ENCODE data around the gene RETREG1.

The RETREG1 gene

GRCh38 chr5:16586556-16586955, 30.2 kb downstream of the RETREG1 start:
- DNase-seq (no peak), ATAC-seq (replicated peaks) (no peak)
- no peak overlapping the region for H3K4me3 Mint-ChIP-seq
- H3K27ac Mint-ChIP-seq = no peak overlapping the region
- peaks cover 9 to 14% of the 10 kb centered on the region in 2 donors for H3K4me1 Mint-ChIP-seq (ENCODE audit: low read depth in 2 of 2)
- peaks cover 11% of the 10 kb centered on the region for H3K36me3 Mint-ChIP-seq (ENCODE audit: insufficient read depth)
- no peaks in the 10 kb centered on the region for H3K27me3 Mint-ChIP-seq
- H3K9me3 Mint-ChIP-seq = no peaks in the 10 kb centered on the region

GRCh38 chr5:16585041-16585667, 31.6 kb downstream of the RETREG1 start:
- peaks cover 8% of the 10 kb centered on the region in 2 donors for H3K4me1 Mint-ChIP-seq (ENCODE audit: low read depth in 2 of 2)
- ATAC-seq (replicated peaks) = no peak
- H3K9me3 Mint-ChIP-seq = no peaks in the 10 kb centered on the region
- peaks cover 11% of the 10 kb centered on the region for H3K36me3 Mint-ChIP-seq (ENCODE audit: insufficient read depth)
- H3K27ac Mint-ChIP-seq = peak overlapping the region in 1 of 2 donors; percentile 17
- no peaks in the 10 kb centered on the region for H3K27me3 Mint-ChIP-seq
- no peak overlapping the region for H3K4me3 Mint-ChIP-seq
- no peak for DNase-seq

GRCh38 chr5:16582081-16582480, 34.7 kb downstream of the RETREG1 start:
- Mint-ChIP-seq H3K4me1 (ENCODE audit: low read depth in 2 of 2) (peaks cover 5 to 8% of the 10 kb centered on the region in 2 donors), H3K36me3 (ENCODE audit: insufficient read depth) (peaks cover 4% of the 10 kb centered on the region), H3K4me3 (no peak overlapping the region), H3K9me3 (no peaks in the 10 kb centered on the region), H3K27me3 (no peaks in the 10 kb centered on the region), H3K27ac (peak overlapping the region in 1 of 2 donors; percentile 39)
- DNase-seq (no peak), ATAC-seq (replicated peaks) (no peak)

GRCh38 chr5:16580382-16580781, 36.4 kb downstream of the RETREG1 start:
- Mint-ChIP-seq H3K9me3 (no peaks in the 10 kb centered on the region), H3K36me3 (ENCODE audit: insufficient read depth) (peaks cover 4% of the 10 kb centered on the region), H3K27me3 (no peaks in the 10 kb centered on the region), H3K4me3 (no peak overlapping the region), H3K27ac (no peak overlapping the region), H3K4me1 (ENCODE audit: low read depth in 2 of 2) (peaks cover 5 to 8% of the 10 kb centered on the region in 2 donors)
- DNase-seq (no peak), ATAC-seq (replicated peaks) (no peak)

GRCh38 chr5:16579142-16579847, 37.5 kb downstream of the RETREG1 start:
- Mint-ChIP-seq H3K9me3 (no peaks in the 10 kb centered on the region), H3K36me3 (ENCODE audit: insufficient read depth) (peaks cover 4% of the 10 kb centered on the region), H3K4me1 (ENCODE audit: low read depth in 2 of 2) (peaks cover 0 to 9% of the 10 kb centered on the region in 2 donors), H3K27me3 (no peaks in the 10 kb centered on the region), H3K4me3 (no peak overlapping the region), H3K27ac (no peak overlapping the region)
- no peak for ATAC-seq (replicated peaks)
- no peak for DNase-seq

- no peaks in the 10 kb centered on the region for H3K9me3 Mint-ChIP-seq
- H3K27me3 Mint-ChIP-seq = no peaks in the 10 kb centered on the region
- DNase-seq = no peak
- H3K4me1 Mint-ChIP-seq (ENCODE audit: low read depth in 2 of 2) = peaks cover 0 to 11% of the 10 kb centered on the region in 2 donors
- ATAC-seq (replicated peaks) = no peak
- no peak overlapping the region for H3K27ac Mint-ChIP-seq
- peaks cover 4% of the 10 kb centered on the region for H3K36me3 Mint-ChIP-seq (ENCODE audit: insufficient read depth)
- H3K4me3 Mint-ChIP-seq = no peak overlapping the region
These were observed 38.3 kb downstream of the RETREG1 start for GRCh38 chr5:16578474-16578883.

- no peaks in the 10 kb centered on the region for H3K27me3 Mint-ChIP-seq
- no peak overlapping the region for H3K4me3 Mint-ChIP-seq
- H3K9me3 Mint-ChIP-seq = no peaks in the 10 kb centered on the region
- H3K27ac Mint-ChIP-seq = no peak overlapping the region
- H3K4me1 Mint-ChIP-seq (ENCODE audit: low read depth in 2 of 2) = peaks cover 0 to 10% of the 10 kb centered on the region in 2 donors
- DNase-seq = no peak
- ATAC-seq (replicated peaks) = no peak
- H3K36me3 Mint-ChIP-seq (ENCODE audit: insufficient read depth) = peaks cover 4% of the 10 kb centered on the region
These were observed 39.1 kb downstream of the RETREG1 start for GRCh38 chr5:16577677-16578076.

GRCh38 chr5:16574789-16575721, 41.7 kb downstream of the RETREG1 start:
- no peak overlapping the region for H3K4me3 Mint-ChIP-seq
- H3K9me3 Mint-ChIP-seq = no peaks in the 10 kb centered on the region
- H3K27me3 Mint-ChIP-seq = no peaks in the 10 kb centered on the region
- peaks cover 0 to 6% of the 10 kb centered on the region in 2 donors for H3K4me1 Mint-ChIP-seq (ENCODE audit: low read depth in 2 of 2)
- no peak overlapping the region for H3K27ac Mint-ChIP-seq
- ATAC-seq (replicated peaks) (no peak), DNase-seq (no peak)
- no peaks in the 10 kb centered on the region for H3K36me3 Mint-ChIP-seq (ENCODE audit: insufficient read depth)

- H3K27ac Mint-ChIP-seq = no peak overlapping the region
- H3K36me3 Mint-ChIP-seq (ENCODE audit: insufficient read depth) = no peaks in the 10 kb centered on the region
- H3K4me3 Mint-ChIP-seq = no peak overlapping the region
- peaks cover 0 to 4% of the 10 kb centered on the region in 2 donors for H3K4me1 Mint-ChIP-seq (ENCODE audit: low read depth in 2 of 2)
- H3K27me3 Mint-ChIP-seq = no peaks in the 10 kb centered on the region
- DNase-seq (no peak), ATAC-seq (replicated peaks) (no peak)
- H3K9me3 Mint-ChIP-seq = no peaks in the 10 kb centered on the region
These were observed 43.4 kb downstream of the RETREG1 start for GRCh38 chr5:16573401-16573800.

GRCh38 chr5:16572289-16573015, 44.3 kb downstream of the RETREG1 start:
- Mint-ChIP-seq H3K27me3 (no peaks in the 10 kb centered on the region), H3K27ac (no peak overlapping the region), H3K36me3 (ENCODE audit: insufficient read depth) (no peaks in the 10 kb centered on the region), H3K9me3 (no peaks in the 10 kb centered on the region), H3K4me1 (ENCODE audit: low read depth in 2 of 2) (peaks cover 0 to 4% of the 10 kb centered on the region in 2 donors), H3K4me3 (no peak overlapping the region)
- DNase-seq (no peak), ATAC-seq (replicated peaks) (no peak)

- no peaks in the 10 kb centered on the region for H3K27me3 Mint-ChIP-seq
- peaks cover 0 to 9% of the 10 kb centered on the region in 2 donors for H3K4me1 Mint-ChIP-seq (ENCODE audit: low read depth in 2 of 2)
- H3K9me3 Mint-ChIP-seq = no peaks in the 10 kb centered on the region
- no peak for DNase-seq
- H3K36me3 Mint-ChIP-seq (ENCODE audit: insufficient read depth) = no peaks in the 10 kb centered on the region
- H3K27ac Mint-ChIP-seq = no peak overlapping the region
- no peak for ATAC-seq (replicated peaks)
- no peak overlapping the region for H3K4me3 Mint-ChIP-seq
These were observed 45.8 kb downstream of the RETREG1 start for GRCh38 chr5:16571016-16571415.

- peak overlapping the region in 1 of 2 donors; percentile 6 for H3K27ac Mint-ChIP-seq
These were observed 46.5 kb downstream of the RETREG1 start for GRCh38 chr5:16570121-16570815.

More at GRCh38 chr5:16570121-16570815, 46.5 kb downstream of the RETREG1 start:
- Mint-ChIP-seq H3K9me3 (no peaks in the 10 kb centered on the region), H3K4me3 (no peak overlapping the region), H3K4me1 (ENCODE audit: low read depth in 2 of 2) (peaks cover 0 to 9% of the 10 kb centered on the region in 2 donors), H3K36me3 (ENCODE audit: insufficient read depth) (no peaks in the 10 kb centered on the region), H3K27me3 (no peaks in the 10 kb centered on the region)
- ATAC-seq (replicated peaks) (no peak), DNase-seq (no peak)

Measured in effector memory CD8-positive, alpha-beta T cell (primary cell).